Liver (tissue), 9 donors: ENCODE results near the gene PTPN6. TPM values are rescaled to one million over a fixed set of nuclear protein-coding genes. Genes with fewer than 3 reads are reported as not detected.
A peak's percentile ranks its signal among the peaks of the same experiment; 100 is the strongest.

Experiments used
- DNase-seq: peaks from one replicate; pipeline ENCODE4 v3.0.0-alpha.2; 2017; ENCODE audit warnings: low spot score
- H3K27ac ChIP-seq, 2 donors: one replicate each; pipeline ENCODE4 v1.7.0; 2013; ENCODE audit warnings: inconsistent platforms in 2 of 2, low read length in 2 of 2, control low read depth in 1 of 2, low read depth in 1 of 2, mild to moderate bottlenecking in 1 of 2
- H3K27me3 ChIP-seq, 4 donors: one replicate each; pipeline versions ENCODE4 v1.6.1 to v1.7.0; 2013; ENCODE audit warnings: low read length in 3 of 4, inconsistent platforms in 1 of 4, mild to moderate bottlenecking in 1 of 4, moderate library complexity in 1 of 4; ENCODE audit not compliant: control insufficient read depth in 4 of 4, insufficient read depth in 4 of 4
- H3K36me3 ChIP-seq, 4 donors: one replicate each; pipeline versions ENCODE4 v1.6.1 to v1.7.0; 2013; ENCODE audit warnings: low read length in 3 of 4, mild to moderate bottlenecking in 3 of 4, low read depth in 1 of 4, moderate library complexity in 1 of 4; ENCODE audit not compliant: control insufficient read depth in 4 of 4, insufficient read depth in 3 of 4
- H3K4me1 ChIP-seq, 4 donors: one replicate each; pipeline versions ENCODE4 v1.6.1 to v1.7.0; 2013; ENCODE audit warnings: low read length in 3 of 4, mild to moderate bottlenecking in 3 of 4, moderate library complexity in 1 of 4; ENCODE audit not compliant: control insufficient read depth in 4 of 4, insufficient read depth in 4 of 4
- H3K4me3 ChIP-seq, 3 donors: one replicate each; pipeline versions ENCODE4 v1.6.1 to v1.7.0; 2013; ENCODE audit warnings: low read length in 3 of 3, control low read depth in 1 of 3, low read depth in 1 of 3, mild to moderate bottlenecking in 1 of 3
- H3K9ac ChIP-seq, 2 donors: one replicate each; pipeline ENCODE4 v1.7.0; 2013; ENCODE audit warnings: low read length in 2 of 2, mild to moderate bottlenecking in 2 of 2, moderate library complexity in 2 of 2, control low read depth in 1 of 2, low read depth in 1 of 2
- H3K9me3 ChIP-seq, 4 donors: one replicate each; pipeline versions ENCODE4 v1.6.1 to v1.7.0; 2013; ENCODE audit warnings: low read length in 3 of 4; ENCODE audit not compliant: control insufficient read depth in 4 of 4
- EGR1 ChIP-seq, 2 donors: IDR thresholded peaks; 2 replicates each; pipeline ENCODE4 v1.6.1; 2016 to 2018; ENCODE audit warnings: antibody characterized with exemption in 2 of 2, low read depth in 2 of 2
- FOXA1 ChIP-seq: IDR thresholded peaks from 2 replicates; pipeline ENCODE4 v1.6.1; 2016; ENCODE audit warnings: antibody characterized with exemption
- FOXA2 ChIP-seq: IDR thresholded peaks from 2 replicates; pipeline ENCODE4 v1.6.1; 2016; ENCODE audit warnings: antibody characterized with exemption
- GABPA ChIP-seq, 2 donors: IDR thresholded peaks in 1 of 2; conservative IDR thresholded peaks in 1 of 2; 2 replicates each; pipeline ENCODE4 v1.6.1; 2016; ENCODE audit warnings: antibody characterized with exemption in 2 of 2, mild to moderate bottlenecking in 1 of 2, moderate library complexity in 1 of 2
- HNF4A ChIP-seq, 2 donors: conservative IDR thresholded peaks; 2 replicates each; pipeline ENCODE4 v1.6.1; 2016; ENCODE audit warnings: antibody characterized with exemption in 2 of 2, mild to moderate bottlenecking in 2 of 2
- HNF4G ChIP-seq: IDR thresholded peaks from 2 replicates; pipeline ENCODE4 v1.6.1; 2016; ENCODE audit warnings: antibody characterized with exemption
- JUND ChIP-seq, 2 donors: IDR thresholded peaks; 2 replicates each; pipeline ENCODE4 v1.6.1; 2016; ENCODE audit warnings: antibody characterized with exemption in 2 of 2
- NR2F2 ChIP-seq: IDR thresholded peaks from 2 replicates; pipeline ENCODE4 v1.6.1; 2016; ENCODE audit warnings: antibody characterized with exemption
- RAD21 ChIP-seq, 2 donors: IDR thresholded peaks; 2 replicates each; pipeline ENCODE4 v1.6.1; 2016; ENCODE audit warnings: antibody characterized with exemption in 2 of 2, mild to moderate bottlenecking in 2 of 2
- RXRA ChIP-seq, 2 donors: IDR thresholded peaks; 2 replicates each; pipeline ENCODE4 v1.6.1; 2017 to 2018; ENCODE audit warnings: antibody characterized with exemption in 2 of 2, mild to moderate bottlenecking in 1 of 2
- SP1 ChIP-seq: IDR thresholded peaks from 2 replicates; pipeline ENCODE4 v1.6.1; 2018; ENCODE audit warnings: antibody characterized with exemption, mild to moderate bottlenecking
- TAF1 ChIP-seq: conservative IDR thresholded peaks from 2 replicates; pipeline ENCODE4 v1.6.1; 2016; ENCODE audit warnings: antibody characterized with exemption, mild to moderate bottlenecking
- YY1 ChIP-seq: IDR thresholded peaks from 2 replicates; pipeline ENCODE4 v1.6.1; 2016; ENCODE audit warnings: antibody characterized with exemption, mild to moderate bottlenecking
- polyA plus RNA-seq, 2 donors: library from polyadenylated mRNA; stranded (reverse) in 1 of 2; unstranded in 1 of 2; fragments of 200-250 nt in 1 of 2; fragments of >200 nt in 1 of 2; fragmentation: Nextera tagmentation in 1 of 2; extraction: Ambion mirVana in 1 of 2; gene quantifications; one replicate each; pipeline versions ENCODE4 v1.2.1 to v1.2.3, GENCODE V29; 2013 to 2015
- total RNA-seq, 2 donors: library from RNA; depleted of rRNA; stranded (reverse); fragments of >200 nt; gene quantifications; one replicate each; pipeline ENCODE4 v1.2.3, GENCODE V29; 2014
- TF ChIP-seq, protein P1 (sequence below): IDR thresholded peaks from 2 replicates; pipeline ENCODE4 v1.6.1; 2016; ENCODE audit warnings: antibody characterized with exemption, mild to moderate bottlenecking
- TF ChIP-seq, protein P2 (sequence below): fragments of 150-350 bp; IDR thresholded peaks from 2 replicates; pipeline ENCODE4 v1.5.1; 2017; ENCODE audit warnings: improper control_type of control experiment, low read depth, low read length; ENCODE audit not compliant: missing input control
- TF ChIP-seq, protein P3 (sequence below): IDR thresholded peaks from 2 replicates; pipeline ENCODE4 v1.6.1; 2016; ENCODE audit warnings: antibody characterized with exemption
- TF ChIP-seq, protein P4 (sequence below): IDR thresholded peaks from 2 replicates; pipeline ENCODE4 v1.6.1; 2016; ENCODE audit warnings: antibody characterized with exemption
- TF ChIP-seq, protein P5 (sequence below): IDR thresholded peaks from 2 replicates; pipeline ENCODE4 v1.6.1; 2016; ENCODE audit warnings: antibody characterized with exemption
- donor health status: healthy.
- donor health status: healthy.
- donor health status: healthy.
- donor health status: healthy.
- donor health status: healthy.

PTPN6 gene
- total and polyA plus RNA-seq, 4 donors = 15.2 to 41.0 (median 19.6) TPM

DNA sequence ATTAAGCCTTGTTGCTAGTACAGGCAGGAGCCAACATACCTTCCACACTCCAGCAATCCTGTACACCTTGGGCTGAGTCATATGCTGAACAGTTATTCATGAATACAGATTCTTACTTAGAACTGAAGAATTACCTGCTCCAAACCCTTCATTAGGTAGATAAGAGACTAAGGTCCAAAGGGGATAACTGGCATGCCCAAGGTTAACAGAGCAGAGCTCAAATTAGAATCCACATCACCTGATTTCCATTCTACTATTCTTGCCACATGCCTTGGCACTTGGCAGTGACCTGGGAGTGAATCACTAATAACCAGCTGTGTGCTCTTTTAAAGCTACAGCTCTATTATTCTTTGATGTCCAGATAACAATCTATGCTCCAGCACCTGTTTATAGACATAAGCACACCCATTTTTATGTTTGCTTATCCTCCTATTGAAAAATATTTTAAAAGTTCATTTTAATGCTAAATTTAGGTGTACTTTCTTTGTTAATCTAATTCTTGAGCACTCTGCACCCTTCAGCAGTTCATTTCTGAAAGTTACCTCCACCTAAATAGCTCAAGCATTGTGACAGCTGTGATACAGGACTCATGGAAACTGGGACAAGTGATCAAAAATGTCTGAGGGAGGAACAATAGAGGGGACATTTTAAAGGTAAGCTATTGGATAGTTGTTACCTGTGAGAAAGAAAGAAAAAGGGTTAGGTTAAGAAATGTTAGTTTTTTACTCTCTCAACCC, 47.7 kb downstream of the PTPN6 start:
- Histone ChIP-seq H3K27me3 (no peaks in the 10 kb centered on the region), H3K9me3 (no peaks in the 10 kb centered on the region), H3K4me1 (peaks cover 0 to 11% (median 3%) of the 10 kb centered on the region in 4 donors), H3K27ac (no peak overlapping the region), H3K36me3 (peaks cover under 1 to 21% (median 7%) of the 10 kb centered on the region in 4 donors), H3K4me3 (no peak overlapping the region), H3K9ac (no peak overlapping the region)
- DNase-seq = no peak
- TF ChIP-seq SP1 (peak; percentile 36), RAD21 (IDR thresholded peaks at IDR 0.05) (peak in 1 of 2 donors; percentile 10), RXRA (IDR thresholded peaks at IDR 0.05) (peak; percentile 43 to 85), TAF1 (no peak), FOXA2 (no peak), JUND (IDR thresholded peaks at IDR 0.05) (peak; percentile 27 to 77), GABPA (IDR thresholded peaks at IDR 0.05 in 1 of 2, conservative IDR thresholded peaks at IDR 0.05 in 1 of 2) (peak in 1 of 2 donors; percentile 40), YY1 (peak; percentile 30), HNF4G (no peak), FOXA1 (no peak), EGR1 (IDR thresholded peaks at IDR 0.05; ENCODE audit: low read depth in 2 of 2) (peak in 1 of 2 donors; percentile 43), HNF4A (conservative IDR thresholded peaks at IDR 0.05) (peak; percentile 67 to 86), NR2F2 (no peak)
- TF ChIP-seq, protein P1, sequence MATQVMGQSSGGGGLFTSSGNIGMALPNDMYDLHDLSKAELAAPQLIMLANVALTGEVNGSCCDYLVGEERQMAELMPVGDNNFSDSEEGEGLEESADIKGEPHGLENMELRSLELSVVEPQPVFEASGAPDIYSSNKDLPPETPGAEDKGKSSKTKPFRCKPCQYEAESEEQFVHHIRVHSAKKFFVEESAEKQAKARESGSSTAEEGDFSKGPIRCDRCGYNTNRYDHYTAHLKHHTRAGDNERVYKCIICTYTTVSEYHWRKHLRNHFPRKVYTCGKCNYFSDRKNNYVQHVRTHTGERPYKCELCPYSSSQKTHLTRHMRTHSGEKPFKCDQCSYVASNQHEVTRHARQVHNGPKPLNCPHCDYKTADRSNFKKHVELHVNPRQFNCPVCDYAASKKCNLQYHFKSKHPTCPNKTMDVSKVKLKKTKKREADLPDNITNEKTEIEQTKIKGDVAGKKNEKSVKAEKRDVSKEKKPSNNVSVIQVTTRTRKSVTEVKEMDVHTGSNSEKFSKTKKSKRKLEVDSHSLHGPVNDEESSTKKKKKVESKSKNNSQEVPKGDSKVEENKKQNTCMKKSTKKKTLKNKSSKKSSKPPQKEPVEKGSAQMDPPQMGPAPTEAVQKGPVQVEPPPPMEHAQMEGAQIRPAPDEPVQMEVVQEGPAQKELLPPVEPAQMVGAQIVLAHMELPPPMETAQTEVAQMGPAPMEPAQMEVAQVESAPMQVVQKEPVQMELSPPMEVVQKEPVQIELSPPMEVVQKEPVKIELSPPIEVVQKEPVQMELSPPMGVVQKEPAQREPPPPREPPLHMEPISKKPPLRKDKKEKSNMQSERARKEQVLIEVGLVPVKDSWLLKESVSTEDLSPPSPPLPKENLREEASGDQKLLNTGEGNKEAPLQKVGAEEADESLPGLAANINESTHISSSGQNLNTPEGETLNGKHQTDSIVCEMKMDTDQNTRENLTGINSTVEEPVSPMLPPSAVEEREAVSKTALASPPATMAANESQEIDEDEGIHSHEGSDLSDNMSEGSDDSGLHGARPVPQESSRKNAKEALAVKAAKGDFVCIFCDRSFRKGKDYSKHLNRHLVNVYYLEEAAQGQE = peak; percentile 19
- TF ChIP-seq, protein P2, sequence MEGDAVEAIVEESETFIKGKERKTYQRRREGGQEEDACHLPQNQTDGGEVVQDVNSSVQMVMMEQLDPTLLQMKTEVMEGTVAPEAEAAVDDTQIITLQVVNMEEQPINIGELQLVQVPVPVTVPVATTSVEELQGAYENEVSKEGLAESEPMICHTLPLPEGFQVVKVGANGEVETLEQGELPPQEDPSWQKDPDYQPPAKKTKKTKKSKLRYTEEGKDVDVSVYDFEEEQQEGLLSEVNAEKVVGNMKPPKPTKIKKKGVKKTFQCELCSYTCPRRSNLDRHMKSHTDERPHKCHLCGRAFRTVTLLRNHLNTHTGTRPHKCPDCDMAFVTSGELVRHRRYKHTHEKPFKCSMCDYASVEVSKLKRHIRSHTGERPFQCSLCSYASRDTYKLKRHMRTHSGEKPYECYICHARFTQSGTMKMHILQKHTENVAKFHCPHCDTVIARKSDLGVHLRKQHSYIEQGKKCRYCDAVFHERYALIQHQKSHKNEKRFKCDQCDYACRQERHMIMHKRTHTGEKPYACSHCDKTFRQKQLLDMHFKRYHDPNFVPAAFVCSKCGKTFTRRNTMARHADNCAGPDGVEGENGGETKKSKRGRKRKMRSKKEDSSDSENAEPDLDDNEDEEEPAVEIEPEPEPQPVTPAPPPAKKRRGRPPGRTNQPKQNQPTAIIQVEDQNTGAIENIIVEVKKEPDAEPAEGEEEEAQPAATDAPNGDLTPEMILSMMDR = no peak
- TF ChIP-seq, protein P3, sequence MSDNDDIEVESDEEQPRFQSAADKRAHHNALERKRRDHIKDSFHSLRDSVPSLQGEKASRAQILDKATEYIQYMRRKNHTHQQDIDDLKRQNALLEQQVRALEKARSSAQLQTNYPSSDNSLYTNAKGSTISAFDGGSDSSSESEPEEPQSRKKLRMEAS = peak; percentile 65
- TF ChIP-seq, protein P4, sequence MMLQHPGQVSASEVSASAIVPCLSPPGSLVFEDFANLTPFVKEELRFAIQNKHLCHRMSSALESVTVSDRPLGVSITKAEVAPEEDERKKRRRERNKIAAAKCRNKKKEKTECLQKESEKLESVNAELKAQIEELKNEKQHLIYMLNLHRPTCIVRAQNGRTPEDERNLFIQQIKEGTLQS = no peak
- TF ChIP-seq, protein P5, sequence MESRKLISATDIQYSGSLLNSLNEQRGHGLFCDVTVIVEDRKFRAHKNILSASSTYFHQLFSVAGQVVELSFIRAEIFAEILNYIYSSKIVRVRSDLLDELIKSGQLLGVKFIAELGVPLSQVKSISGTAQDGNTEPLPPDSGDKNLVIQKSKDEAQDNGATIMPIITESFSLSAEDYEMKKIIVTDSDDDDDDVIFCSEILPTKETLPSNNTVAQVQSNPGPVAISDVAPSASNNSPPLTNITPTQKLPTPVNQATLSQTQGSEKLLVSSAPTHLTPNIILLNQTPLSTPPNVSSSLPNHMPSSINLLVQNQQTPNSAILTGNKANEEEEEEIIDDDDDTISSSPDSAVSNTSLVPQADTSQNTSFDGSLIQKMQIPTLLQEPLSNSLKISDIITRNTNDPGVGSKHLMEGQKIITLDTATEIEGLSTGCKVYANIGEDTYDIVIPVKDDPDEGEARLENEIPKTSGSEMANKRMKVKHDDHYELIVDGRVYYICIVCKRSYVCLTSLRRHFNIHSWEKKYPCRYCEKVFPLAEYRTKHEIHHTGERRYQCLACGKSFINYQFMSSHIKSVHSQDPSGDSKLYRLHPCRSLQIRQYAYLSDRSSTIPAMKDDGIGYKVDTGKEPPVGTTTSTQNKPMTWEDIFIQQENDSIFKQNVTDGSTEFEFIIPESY = no peak
